ENCODE measurements around the gene CCNE1.

CCNE1 gene

GRCh38 chr19:29807178-29807577 is 4.6 kb upstream of the CCNE1 start:
- Histone ChIP-seq H3K4me1 (ENCODE audit: insufficient read depth, low read length, poor library complexity, severe bottlenecking) (peaks cover 8% of the 10 kb centered on the region), H3K27me3 (ENCODE audit: insufficient read depth, low read length, poor library complexity, severe bottlenecking) (no peaks in the 10 kb centered on the region), H3K9ac (ENCODE audit: low read depth, low read length, poor library complexity, severe bottlenecking) (no peak overlapping the region), H3F3A (ENCODE audit: low read depth) (no peaks in the 10 kb centered on the region), H3K4me2 (ENCODE audit: low read depth, low read length, poor library complexity, severe bottlenecking) (no peak overlapping the region), H4K20me1 (ENCODE audit: insufficient read depth, low read length, poor library complexity, severe bottlenecking) (no peaks in the 10 kb centered on the region), H3K36me3 (ENCODE audit: insufficient read depth, low read length) (no peaks in the 10 kb centered on the region), H3K4me3 (ENCODE audit: low read length, poor library complexity, severe bottlenecking) (no peak overlapping the region), H3K9me2 (replicated peaks; ENCODE audit: low read depth, low read length) (no peaks in the 10 kb centered on the region), H2AFZ (ENCODE audit: low read length) (no peak overlapping the region), H3K79me2 (ENCODE audit: insufficient read depth, low read length) (no peaks in the 10 kb centered on the region), H3K9me3 (ENCODE audit: insufficient read depth, low read depth, low read length) (no peaks in the 10 kb centered on the region)
- TF ChIP-seq EZH2phosphoT487 (IDR thresholded peaks at IDR 0.05; ENCODE audit: borderline replicate concordance) (no peak), CTCF (conservative IDR thresholded peaks at IDR 0.05; ENCODE audit: low read length) (no peak)

- Histone ChIP-seq H4K20me1 (ENCODE audit: insufficient read depth, low read length, poor library complexity, severe bottlenecking) (no peaks in the 10 kb centered on the region), H3K27me3 (ENCODE audit: insufficient read depth, low read length, poor library complexity, severe bottlenecking) (no peaks in the 10 kb centered on the region), H3K36me3 (ENCODE audit: insufficient read depth, low read length) (no peaks in the 10 kb centered on the region), H3K4me3 (ENCODE audit: low read length, poor library complexity, severe bottlenecking) (no peak overlapping the region), H3K9me2 (replicated peaks; ENCODE audit: low read depth, low read length) (no peaks in the 10 kb centered on the region), H2AFZ (ENCODE audit: low read length) (no peak overlapping the region), H3K9me3 (ENCODE audit: insufficient read depth, low read depth, low read length) (no peaks in the 10 kb centered on the region), H3K79me2 (ENCODE audit: insufficient read depth, low read length) (no peaks in the 10 kb centered on the region), H3K4me1 (ENCODE audit: insufficient read depth, low read length, poor library complexity, severe bottlenecking) (peaks cover 12% of the 10 kb centered on the region), H3K9ac (ENCODE audit: low read depth, low read length, poor library complexity, severe bottlenecking) (no peak overlapping the region), H3F3A (ENCODE audit: low read depth) (no peaks in the 10 kb centered on the region), H3K4me2 (ENCODE audit: low read depth, low read length, poor library complexity, severe bottlenecking) (no peak overlapping the region)
- TF ChIP-seq CTCF (conservative IDR thresholded peaks at IDR 0.05; ENCODE audit: low read length) = no peak
- TF ChIP-seq EZH2phosphoT487 (IDR thresholded peaks at IDR 0.05; ENCODE audit: borderline replicate concordance) = no peak
These were observed 3.9 kb upstream of the CCNE1 start for GRCh38 chr19:29807870-29808405.

GRCh38 chr19:29809795-29810503 is 1.8 kb upstream of the CCNE1 start:
- peak overlapping the region; percentile 72 for H3K4me3 ChIP-seq (ENCODE audit: low read length, poor library complexity, severe bottlenecking)
- H3K9ac ChIP-seq (ENCODE audit: low read depth, low read length, poor library complexity, severe bottlenecking) = peak overlapping the region; percentile 88
- peaks cover 22% of the 10 kb centered on the region for H3K4me1 ChIP-seq (ENCODE audit: insufficient read depth, low read length, poor library complexity, severe bottlenecking)
- H3K27me3 ChIP-seq (ENCODE audit: insufficient read depth, low read length, poor library complexity, severe bottlenecking) = no peaks in the 10 kb centered on the region
- no peak for TF ChIP-seq EZH2phosphoT487 (IDR thresholded peaks at IDR 0.05; ENCODE audit: borderline replicate concordance)
- no peak for TF ChIP-seq CTCF (conservative IDR thresholded peaks at IDR 0.05; ENCODE audit: low read length)
- no peaks in the 10 kb centered on the region for H3K9me3 ChIP-seq (ENCODE audit: insufficient read depth, low read depth, low read length)
- no peaks in the 10 kb centered on the region for H4K20me1 ChIP-seq (ENCODE audit: insufficient read depth, low read length, poor library complexity, severe bottlenecking)
- H2AFZ ChIP-seq (ENCODE audit: low read length) = no peak overlapping the region
- H3F3A ChIP-seq (ENCODE audit: low read depth) = no peaks in the 10 kb centered on the region; the same call in 1 of the 2 replicates
- H3K9me2 ChIP-seq (replicated peaks; ENCODE audit: low read depth, low read length) = no peaks in the 10 kb centered on the region
- H3K4me2 ChIP-seq (ENCODE audit: low read depth, low read length, poor library complexity, severe bottlenecking) = peak overlapping the region; percentile 78
- no peaks in the 10 kb centered on the region for H3K36me3 ChIP-seq (ENCODE audit: insufficient read depth, low read length)
- H3K79me2 ChIP-seq (ENCODE audit: insufficient read depth, low read length) = no peaks in the 10 kb centered on the region
